ENCODE results near the gene HDGFL3. TPM values are rescaled to one million over a fixed set of nuclear protein-coding genes. Genes with fewer than 3 reads are reported as not detected.
"Not testable (repeated sequence)": the region's sequence is repeated elsewhere in the genome, so short reads cannot be mapped to it uniquely, and the experiment has no call there.

Gene HDGFL3
- total RNA-seq, 2 experiments from 2014 or later = 5.0 to 7.4 TPM

DNA sequence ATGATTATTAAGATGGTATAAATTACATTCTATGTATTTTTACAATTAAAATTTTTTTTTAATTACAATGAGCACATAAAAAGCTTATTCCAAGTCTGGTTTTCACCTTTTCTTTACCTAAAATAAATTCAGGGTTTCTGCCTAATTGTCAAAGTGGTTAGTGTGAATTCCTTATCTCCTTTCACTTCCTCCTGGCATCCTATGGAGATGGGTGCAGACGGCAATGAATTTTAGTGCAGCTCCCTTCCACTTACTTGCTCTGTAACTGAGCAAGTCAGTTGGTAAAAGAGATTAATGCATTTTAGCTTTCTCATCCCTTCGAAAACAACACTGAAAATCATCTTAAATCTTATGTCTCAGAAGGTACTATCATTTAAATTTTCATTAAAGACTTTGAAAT lies 13.1 kb downstream of the HDGFL3 start:
- intact Hi-C loops (cut with DNase I, micrococcal nuclease) = loop anchor here in 1 of 2 experiments (10.0 kb wide), 1 partner anchor 60 kb away; no protein-coding TSS in a partner anchor
- no peak overlapping the region for H3K4me3 Mint-ChIP-seq

GRCh38 chr15:83193721-83194120 lies 13.9 kb downstream of the HDGFL3 start:
- intact Hi-C loops (cut with DNase I, micrococcal nuclease) = loop anchor here in 1 of 2 experiments (10.0 kb wide), 1 partner anchor 61 kb away; no protein-coding TSS in a partner anchor
- CTCF ChIA-PET = no interaction called here
- Mint-ChIP-seq H3K4me3 (no peak overlapping the region), H3K27me3 (peaks cover 26% of the 10 kb centered on the region), H3K36me3 (ENCODE audit: low read depth) (no peaks in the 10 kb centered on the region), H3K4me1 (peaks cover 4% of the 10 kb centered on the region), H3K27ac (no peak overlapping the region), H3K9me3 (ENCODE audit: low read depth) (no peaks in the 10 kb centered on the region)
- DNase-seq (no peak), ATAC-seq (no peak)
- POLR2A ChIA-PET = no interaction called here

More for the DNA sequence above, 13.1 kb downstream of the HDGFL3 start:
- H3K27ac Mint-ChIP-seq = no peak overlapping the region
- no peaks in the 10 kb centered on the region for H3K36me3 Mint-ChIP-seq (ENCODE audit: low read depth)
- peaks cover 26% of the 10 kb centered on the region for H3K27me3 Mint-ChIP-seq
- H3K4me1 Mint-ChIP-seq = peaks cover 12% of the 10 kb centered on the region
- ChIA-PET POLR2A (no interaction called here), CTCF (no interaction called here)
- no peak for DNase-seq
- H3K9me3 Mint-ChIP-seq (ENCODE audit: low read depth) = no peaks in the 10 kb centered on the region
- no peak for ATAC-seq

DNA sequence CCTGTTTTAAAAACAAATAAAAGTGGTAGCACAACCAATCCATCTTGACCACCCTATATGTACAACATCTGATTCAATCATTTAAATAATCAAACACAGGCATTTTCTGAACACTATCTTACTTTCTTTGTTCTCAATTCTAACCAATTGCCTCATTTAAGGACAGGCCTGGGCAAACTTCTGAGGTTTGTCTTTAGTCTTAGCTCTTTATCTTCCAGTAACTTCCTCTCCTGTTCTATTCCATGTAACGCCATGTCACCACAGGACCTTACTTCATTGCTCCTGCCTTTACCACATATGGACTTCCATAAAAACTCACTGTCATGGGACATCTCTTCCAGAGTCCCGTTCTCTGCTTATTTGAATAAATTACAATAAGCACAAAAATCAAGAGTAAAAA lies 14.9 kb downstream of the HDGFL3 start:
- Mint-ChIP-seq H3K27me3 (peaks cover 28% of the 10 kb centered on the region), H3K9me3 (ENCODE audit: low read depth) (no peaks in the 10 kb centered on the region), H3K4me3 (no peak overlapping the region), H3K4me1 (no peaks in the 10 kb centered on the region), H3K36me3 (ENCODE audit: low read depth) (no peaks in the 10 kb centered on the region), H3K27ac (no peak overlapping the region)
- DNase-seq = no peak
- POLR2A ChIA-PET = no interaction called here
- intact Hi-C loops (cut with DNase I, micrococcal nuclease) = loop anchor here in 1 of 2 experiments (10.0 kb wide), 1 partner anchor 62 kb away; no protein-coding TSS in a partner anchor
- CTCF ChIA-PET = no interaction called here
- ATAC-seq = no peak

DNA sequence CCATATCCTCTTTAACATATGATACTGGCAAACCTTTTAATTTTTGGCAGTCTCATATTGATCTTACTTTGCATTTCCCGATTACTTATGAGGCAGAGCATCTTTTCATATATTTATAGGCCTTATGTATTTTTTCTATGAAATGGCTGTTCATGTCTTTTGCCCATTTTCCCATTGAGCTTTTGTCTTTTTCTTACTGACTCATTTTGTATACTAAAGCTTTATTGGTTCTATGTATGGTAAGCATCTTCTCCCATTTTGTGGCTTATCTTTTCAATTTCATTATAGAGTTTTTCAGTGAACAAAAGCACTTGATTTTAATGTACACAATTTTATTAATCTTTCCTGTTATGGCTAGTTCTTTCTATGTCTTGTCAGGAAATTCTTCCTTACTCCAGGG lies 17.2 kb downstream of the HDGFL3 start:
- H3K4me3 Mint-ChIP-seq = no peak overlapping the region
- ATAC-seq (no peak), DNase-seq (no peak)
- POLR2A ChIA-PET = no interaction called here
- no peaks in the 10 kb centered on the region for H3K4me1 Mint-ChIP-seq
- CTCF ChIA-PET = interaction anchor here (0.6 kb wide), 1 partner anchor 8 kb away, joined by 3 read pairs; no protein-coding TSS in a partner anchor
- no peaks in the 10 kb centered on the region for H3K9me3 Mint-ChIP-seq (ENCODE audit: low read depth)
- no peaks in the 10 kb centered on the region for H3K36me3 Mint-ChIP-seq (ENCODE audit: low read depth)
- intact Hi-C loops (cut with DNase I, micrococcal nuclease) = loop anchor here in 1 of 2 experiments (10.0 kb wide), 1 partner anchor 64 kb away; no protein-coding TSS in a partner anchor
- H3K27ac Mint-ChIP-seq = no peak overlapping the region
- H3K27me3 Mint-ChIP-seq = peaks cover 26% of the 10 kb centered on the region

- CTCF ChIA-PET = no interaction called here
- H3K4me3 Mint-ChIP-seq = no peak overlapping the region
Measured at GRCh38 chr15:83185561-83185960, 22.1 kb downstream of the HDGFL3 start.

GRCh38 chr15:83178869-83179325 lies 28.7 kb downstream of the HDGFL3 start:
- ChIA-PET CTCF (no interaction called here), POLR2A (no interaction called here)
- Mint-ChIP-seq H3K4me1 (no peaks in the 10 kb centered on the region), H3K27me3 (peaks cover 2% of the 10 kb centered on the region), H3K9me3 (ENCODE audit: low read depth) (no peaks in the 10 kb centered on the region), H3K4me3 (no peak overlapping the region), H3K27ac (no peak overlapping the region), H3K36me3 (ENCODE audit: low read depth) (no peaks in the 10 kb centered on the region)
- no peak for ATAC-seq
- DNase-seq = no peak
- intact Hi-C loops (cut with DNase I, micrococcal nuclease) = loop anchor here in 1 of 2 experiments (10.0 kb wide), 1 partner anchor 764 kb away; no protein-coding TSS in a partner anchor

More at GRCh38 chr15:83185561-83185960, 22.1 kb downstream of the HDGFL3 start:
- Mint-ChIP-seq H3K27ac (no peak overlapping the region), H3K27me3 (peaks cover 4% of the 10 kb centered on the region), H3K36me3 (ENCODE audit: low read depth) (no peaks in the 10 kb centered on the region), H3K4me1 (no peaks in the 10 kb centered on the region), H3K9me3 (ENCODE audit: low read depth) (no peaks in the 10 kb centered on the region)
- no peak for ATAC-seq
- intact Hi-C loops (cut with DNase I, micrococcal nuclease) = no loop called here
- no peak for DNase-seq
- POLR2A ChIA-PET = no interaction called here

DNA sequence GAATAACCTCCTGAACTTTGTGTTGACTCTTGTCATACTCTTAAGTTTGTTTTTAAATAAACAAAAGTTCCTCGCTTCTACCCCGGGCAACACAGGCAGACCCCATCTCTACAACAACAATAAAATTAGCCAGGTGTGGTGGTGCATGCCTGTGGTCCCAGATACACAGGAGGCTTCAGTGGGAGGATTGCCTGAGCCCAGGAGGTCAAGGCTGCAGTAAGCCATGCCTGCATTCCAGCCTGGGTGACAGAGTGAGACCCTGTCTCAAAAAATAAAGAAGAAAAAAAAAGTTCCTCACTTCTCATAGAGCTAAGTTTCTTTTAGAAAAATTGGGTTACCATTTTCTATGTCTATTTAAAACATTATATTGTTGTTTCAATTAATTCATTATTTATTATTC lies 29.2 kb downstream of the HDGFL3 start:
- Mint-ChIP-seq H3K27me3 (peaks cover 2% of the 10 kb centered on the region), H3K9me3 (ENCODE audit: low read depth) (no peaks in the 10 kb centered on the region), H3K4me3 (no peak overlapping the region), H3K27ac (no peak overlapping the region), H3K36me3 (ENCODE audit: low read depth) (no peaks in the 10 kb centered on the region), H3K4me1 (no peaks in the 10 kb centered on the region)
- intact Hi-C loops (cut with DNase I, micrococcal nuclease) = loop anchor here in 1 of 2 experiments (10.0 kb wide), 1 partner anchor 764 kb away; no protein-coding TSS in a partner anchor
- ChIA-PET POLR2A (no interaction called here), CTCF (interaction anchor here (0.5 kb wide), 1 partner anchor 26 kb away, joined by 3 read pairs; no protein-coding TSS in a partner anchor)
- DNase-seq = no peak
- ATAC-seq = no peak

GRCh38 chr15:83174891-83175290 lies 32.7 kb downstream of the HDGFL3 start:
- intact Hi-C loops (cut with DNase I, micrococcal nuclease) = loop anchor here in 1 of 2 experiments (10.0 kb wide), 1 partner anchor 760 kb away; no protein-coding TSS in a partner anchor
- ChIA-PET CTCF (interaction anchor here (1.0 kb wide), 1 partner anchor 13 kb away, joined by 4 read pairs; no protein-coding TSS in a partner anchor), POLR2A (no interaction called here)

DNA sequence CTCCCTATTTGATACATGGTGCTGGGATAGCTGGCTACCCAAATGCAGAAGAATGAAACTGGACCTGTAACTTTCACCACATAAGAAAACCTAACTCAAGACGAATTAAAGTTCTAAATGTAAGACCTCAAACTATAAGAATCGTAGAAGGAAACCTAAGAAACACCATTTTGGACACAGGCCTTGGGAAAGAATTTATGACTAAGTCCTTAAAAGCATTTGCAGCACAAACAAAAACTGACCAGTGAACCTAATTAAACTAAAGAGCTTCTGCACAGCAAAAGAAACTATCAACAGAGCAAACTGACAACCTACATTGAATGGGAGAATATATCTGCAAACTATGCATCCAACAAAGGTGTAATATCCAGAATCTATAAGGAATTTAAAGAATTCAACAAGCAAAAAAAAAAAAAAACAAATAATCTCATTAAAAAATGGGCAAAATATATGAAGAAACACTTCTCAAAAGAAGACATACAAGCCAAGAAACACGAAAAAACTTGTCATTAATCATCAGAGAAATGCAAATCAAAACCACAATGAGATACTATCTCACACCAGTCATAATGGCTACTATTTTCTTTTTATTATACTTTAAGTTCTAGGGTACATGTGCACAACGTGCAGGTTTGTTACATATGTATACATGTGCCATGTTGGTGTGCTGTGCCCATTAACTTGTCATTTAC lies 37.0 kb downstream of the HDGFL3 start:
- DNase-seq = no peak
- ChIA-PET POLR2A (no interaction called here), CTCF (no interaction called here)
- ATAC-seq = no peak
- H3K36me3 Mint-ChIP-seq (ENCODE audit: low read depth) = peaks cover 4% of the 10 kb centered on the region
- intact Hi-C loops (cut with DNase I, micrococcal nuclease) = loop anchor here in 1 of 2 experiments (10.0 kb wide), 1 partner anchor 756 kb away; no protein-coding TSS in a partner anchor
- no peaks in the 10 kb centered on the region for H3K4me1 Mint-ChIP-seq
- peaks cover 13% of the 10 kb centered on the region for H3K27me3 Mint-ChIP-seq
- H3K9me3 Mint-ChIP-seq (ENCODE audit: low read depth) = peaks cover 16% of the 10 kb centered on the region
- no peak overlapping the region for H3K4me3 Mint-ChIP-seq
- H3K27ac Mint-ChIP-seq = no peak overlapping the region

More at GRCh38 chr15:83174891-83175290, 32.7 kb downstream of the HDGFL3 start:
- no peak overlapping the region for H3K4me3 Mint-ChIP-seq
- DNase-seq (no peak), ATAC-seq (no peak)
- no peak overlapping the region for H3K27ac Mint-ChIP-seq
- no peaks in the 10 kb centered on the region for H3K36me3 Mint-ChIP-seq (ENCODE audit: low read depth)
- no peaks in the 10 kb centered on the region for H3K4me1 Mint-ChIP-seq
- H3K27me3 Mint-ChIP-seq = peaks cover 2% of the 10 kb centered on the region
- no peaks in the 10 kb centered on the region for H3K9me3 Mint-ChIP-seq (ENCODE audit: low read depth)

GRCh38 chr15:83169576-83169975 lies 38.0 kb downstream of the HDGFL3 start:
- DNase-seq; ATAC-seq; intact Hi-C loops (cut with DNase I, micrococcal nuclease); H3K4me3 Mint-ChIP-seq; H3K4me1 Mint-ChIP-seq; H3K27ac Mint-ChIP-seq; H3K36me3 Mint-ChIP-seq (ENCODE audit: low read depth); CTCF ChIA-PET; POLR2A ChIA-PET: not testable (repeated sequence)
- Mint-ChIP-seq H3K27me3 (peaks cover 16% of the 10 kb centered on the region), H3K9me3 (ENCODE audit: low read depth) (peaks cover 19% of the 10 kb centered on the region)

- Mint-ChIP-seq H3K27ac (no peak overlapping the region), H3K27me3 (peaks cover 23% of the 10 kb centered on the region), H3K4me1 (peaks cover 19% of the 10 kb centered on the region), H3K36me3 (ENCODE audit: low read depth) (peaks cover 4% of the 10 kb centered on the region), H3K9me3 (ENCODE audit: low read depth) (peaks cover 19% of the 10 kb centered on the region), H3K4me3 (no peak overlapping the region)
- intact Hi-C loops (cut with DNase I, micrococcal nuclease) = no loop called here
- DNase-seq = no peak
- ChIA-PET CTCF (no interaction called here), POLR2A (no interaction called here)
- no peak for ATAC-seq
Measured at GRCh38 chr15:83166830-83167229, 40.8 kb downstream of the HDGFL3 start.

DNA sequence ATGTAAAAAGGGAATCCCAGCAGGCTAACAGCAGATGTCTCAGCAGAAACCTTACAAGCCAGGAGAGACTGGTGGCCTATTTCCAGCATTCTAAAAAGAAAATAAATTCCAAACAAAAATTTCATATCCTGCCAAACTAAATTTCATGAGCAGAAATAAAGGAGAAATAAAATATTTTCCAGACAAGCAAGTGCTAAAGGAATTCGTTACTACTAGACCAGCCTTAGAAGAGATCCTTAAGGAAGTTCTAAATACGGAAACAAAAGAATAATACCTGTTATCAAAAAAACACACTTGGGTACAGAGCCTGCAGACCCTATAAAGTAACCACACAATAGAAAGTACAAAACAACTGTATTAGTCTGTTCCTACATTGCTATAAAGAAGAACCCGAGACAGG lies 41.4 kb downstream of the HDGFL3 start:
- peaks cover 4% of the 10 kb centered on the region for H3K36me3 Mint-ChIP-seq (ENCODE audit: low read depth)
- peaks cover 19% of the 10 kb centered on the region for H3K4me1 Mint-ChIP-seq
- DNase-seq (no peak), ATAC-seq (no peak)
- ChIA-PET POLR2A (no interaction called here), CTCF (no interaction called here)
- peaks cover 19% of the 10 kb centered on the region for H3K9me3 Mint-ChIP-seq (ENCODE audit: low read depth)
- no peak overlapping the region for H3K27ac Mint-ChIP-seq
- peaks cover 25% of the 10 kb centered on the region for H3K27me3 Mint-ChIP-seq
- intact Hi-C loops (cut with DNase I, micrococcal nuclease) = no loop called here
- H3K4me3 Mint-ChIP-seq = no peak overlapping the region
